NT2/D1 (cell line): Measurements from ENCODE around the gene OR6C70.

ENCODE experiments used
- YY1 ChIP-seq: IDR thresholded peaks from 2 replicates; pipeline ENCODE4 v1.6.1; 2011; ENCODE audit not compliant: insufficient read length, insufficient read depth
- ZNF274 ChIP-seq: IDR thresholded peaks from 2 replicates; pipeline ENCODE4 v1.6.1; 2011; ENCODE audit warnings: mild to moderate bottlenecking, low read depth, low read length

DNA sequence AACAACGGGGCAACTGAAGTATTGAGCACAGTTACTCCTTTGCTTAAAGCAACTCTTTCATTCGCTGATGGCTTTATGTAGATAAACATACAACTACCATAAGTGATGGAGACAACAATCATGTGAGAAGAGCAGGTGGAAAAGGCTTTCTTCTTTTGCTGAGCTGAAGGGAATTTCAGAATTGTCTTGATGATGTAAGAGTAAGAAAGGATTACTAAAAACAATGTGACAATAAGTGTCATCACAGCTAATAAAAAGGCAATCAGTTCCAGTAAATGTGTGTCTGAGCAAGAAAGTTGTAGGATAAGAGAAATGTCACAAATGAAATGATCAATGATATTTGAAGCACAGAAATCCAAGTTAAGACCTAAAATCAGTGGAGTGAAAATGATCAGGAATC is 647 bp downstream of the OR6C70 start:
- no peak for TF ChIP-seq YY1
- TF ChIP-seq ZNF274: no peak
